ENCODE data around the gene TMC1. TPM values are rescaled to one million over a fixed set of nuclear protein-coding genes. Genes with fewer than 3 reads are reported as not detected.
"Not testable (repeated sequence)": the region's sequence is repeated elsewhere in the genome, so short reads cannot be mapped to it uniquely, and the experiment has no call there.

Gene TMC1
- total RNA-seq, 2 experiments from 2014 or later = not detected

GRCh38 chr9:72489986-72490385 is 31.4 kb upstream of the TMC1 start:
- ChIA-PET CTCF (interaction anchor here (0.7 kb wide), 1 partner anchor 41 kb away, joined by 4 read pairs; no protein-coding TSS in a partner anchor), POLR2A (no interaction called here)
- Mint-ChIP-seq H3K4me3 (no peak overlapping the region), H3K27ac (no peak overlapping the region), H3K9me3 (no peaks in the 10 kb centered on the region), H3K4me1 (peaks cover under 1% of the 10 kb centered on the region), H3K27me3 (peaks cover 3% of the 10 kb centered on the region), H3K36me3 (ENCODE audit: low read depth) (no peaks in the 10 kb centered on the region)
- no peak for DNase-seq

- Mint-ChIP-seq H3K4me1 (peaks cover 1% of the 10 kb centered on the region), H3K9me3 (no peaks in the 10 kb centered on the region), H3K36me3 (ENCODE audit: low read depth) (no peaks in the 10 kb centered on the region), H3K27ac (no peak overlapping the region), H3K4me3 (no peak overlapping the region), H3K27me3 (peaks cover 3% of the 10 kb centered on the region)
- POLR2A ChIA-PET = no interaction called here
- CTCF ChIA-PET = no interaction called here
- DNase-seq = no peak
Measured at GRCh38 chr9:72491242-72491641, 30.2 kb upstream of the TMC1 start.

GRCh38 chr9:72494051-72494450 is 27.4 kb upstream of the TMC1 start:
- no peak overlapping the region for H3K27ac Mint-ChIP-seq
- POLR2A ChIA-PET = no interaction called here
- no peaks in the 10 kb centered on the region for H3K9me3 Mint-ChIP-seq
- no peaks in the 10 kb centered on the region for H3K36me3 Mint-ChIP-seq (ENCODE audit: low read depth)
- H3K4me3 Mint-ChIP-seq = no peak overlapping the region
- CTCF ChIA-PET = no interaction called here
- peaks cover 3% of the 10 kb centered on the region for H3K27me3 Mint-ChIP-seq
- no peak for DNase-seq
- H3K4me1 Mint-ChIP-seq = peaks cover 1% of the 10 kb centered on the region

GRCh38 chr9:72497447-72498046 is 23.9 kb upstream of the TMC1 start:
- CTCF ChIA-PET = interaction anchor here (1.6 kb wide), 1 partner anchor 12 kb away, joined by 4 read pairs; no protein-coding TSS in a partner anchor
- no peaks in the 10 kb centered on the region for H3K36me3 Mint-ChIP-seq (ENCODE audit: low read depth)
- H3K9me3 Mint-ChIP-seq = no peaks in the 10 kb centered on the region
- DNase-seq = no peak
- H3K27me3 Mint-ChIP-seq = no peaks in the 10 kb centered on the region
- H3K4me3 Mint-ChIP-seq = no peak overlapping the region
- POLR2A ChIA-PET = no interaction called here
- H3K4me1 Mint-ChIP-seq = peaks cover 1% of the 10 kb centered on the region
- H3K27ac Mint-ChIP-seq = no peak overlapping the region

- no peak for DNase-seq
- no peaks in the 10 kb centered on the region for H3K9me3 Mint-ChIP-seq
- no peak overlapping the region for H3K4me3 Mint-ChIP-seq
- H3K4me1 Mint-ChIP-seq = peaks cover 9% of the 10 kb centered on the region
- H3K27me3 Mint-ChIP-seq = no peaks in the 10 kb centered on the region
- ChIA-PET CTCF (no interaction called here), POLR2A (no interaction called here)
- no peaks in the 10 kb centered on the region for H3K36me3 Mint-ChIP-seq (ENCODE audit: low read depth)
- H3K27ac Mint-ChIP-seq = no peak overlapping the region
Measured at GRCh38 chr9:72506615-72507014, 14.8 kb upstream of the TMC1 start.

GRCh38 chr9:72509053-72509452 is 12.4 kb upstream of the TMC1 start:
- CTCF ChIA-PET = interaction anchor here (0.6 to 1.4 kb wide), 3 partner anchors 9 to 108 kb away, joined by 3 to 4 read pairs (median 4); no protein-coding TSS in a partner anchor
- H3K27ac Mint-ChIP-seq = no peak overlapping the region

GRCh38 chr9:72509635-72510034 is 11.8 kb upstream of the TMC1 start:
- DNase-seq = no peak
- Mint-ChIP-seq H3K9me3 (no peaks in the 10 kb centered on the region), H3K4me1 (peaks cover 9% of the 10 kb centered on the region), H3K27ac (no peak overlapping the region), H3K4me3 (no peak overlapping the region), H3K27me3 (no peaks in the 10 kb centered on the region), H3K36me3 (ENCODE audit: low read depth) (no peaks in the 10 kb centered on the region)
- ChIA-PET POLR2A (interaction anchor here (0.6 kb wide), 2 partner anchors 123 to 147 kb away, joined by 3 to 7 read pairs; no protein-coding TSS in a partner anchor), CTCF (interaction anchor here (0.6 to 1.4 kb wide), 4 partner anchors 9 to 109 kb away, joined by 3 to 4 read pairs (median 4); no protein-coding TSS in a partner anchor)

More at GRCh38 chr9:72509053-72509452, 12.4 kb upstream of the TMC1 start:
- Mint-ChIP-seq H3K27me3 (no peaks in the 10 kb centered on the region), H3K36me3 (ENCODE audit: low read depth) (no peaks in the 10 kb centered on the region), H3K9me3 (no peaks in the 10 kb centered on the region), H3K4me3 (no peak overlapping the region), H3K4me1 (peaks cover 9% of the 10 kb centered on the region)
- POLR2A ChIA-PET = interaction anchor here (0.6 kb wide), 2 partner anchors 122 to 146 kb away, joined by 3 to 7 read pairs; no protein-coding TSS in a partner anchor
- DNase-seq = no peak

- H3K4me3 Mint-ChIP-seq; CTCF ChIA-PET; H3K36me3 Mint-ChIP-seq (ENCODE audit: low read depth); DNase-seq; H3K9me3 Mint-ChIP-seq; H3K27me3 Mint-ChIP-seq; H3K27ac Mint-ChIP-seq; POLR2A ChIA-PET: not testable (repeated sequence)
- H3K4me1 Mint-ChIP-seq = peaks cover 15% of the 10 kb centered on the region
Measured at GRCh38 chr9:72521011-72521410, 397 bp upstream of the TMC1 start.

GRCh38 chr9:72524820-72525540 is 3.6 kb downstream of the TMC1 start:
- no peaks in the 10 kb centered on the region for H3K9me3 Mint-ChIP-seq
- POLR2A ChIA-PET = no interaction called here
- no peak overlapping the region for H3K4me3 Mint-ChIP-seq
- DNase-seq = no peak
- no peak overlapping the region for H3K27ac Mint-ChIP-seq
- CTCF ChIA-PET = interaction anchor here (0.8 kb wide), 1 partner anchor 453 kb away, joined by 3 read pairs; no protein-coding TSS in a partner anchor
- peaks cover 2% of the 10 kb centered on the region for H3K36me3 Mint-ChIP-seq (ENCODE audit: low read depth)
- H3K27me3 Mint-ChIP-seq = no peaks in the 10 kb centered on the region
- H3K4me1 Mint-ChIP-seq = peaks cover 45% of the 10 kb centered on the region

GRCh38 chr9:72526901-72527800 is 5.7 kb downstream of the TMC1 start:
- H3K36me3 Mint-ChIP-seq (ENCODE audit: low read depth) = peaks cover 2% of the 10 kb centered on the region
- no peaks in the 10 kb centered on the region for H3K27me3 Mint-ChIP-seq
- peaks cover 45% of the 10 kb centered on the region for H3K4me1 Mint-ChIP-seq
- peak overlapping the region; percentile 66 for H3K4me3 Mint-ChIP-seq
- H3K27ac Mint-ChIP-seq = peak overlapping the region; percentile 93
- H3K9me3 Mint-ChIP-seq = peaks cover 2% of the 10 kb centered on the region
- peak; percentile 82 for DNase-seq
- CTCF ChIA-PET = interaction anchor here (0.6 to 1.5 kb wide), 7 partner anchors 9 to 287 kb away, joined by 3 to 5 read pairs (median 3); no protein-coding TSS in a partner anchor
- POLR2A ChIA-PET = interaction anchor here (0.7 kb wide), 1 partner anchor 26 kb away, joined by 3 read pairs; no protein-coding TSS in a partner anchor

- Mint-ChIP-seq H3K36me3 (ENCODE audit: low read depth) (peaks cover 2% of the 10 kb centered on the region), H3K4me1 (peaks cover 43% of the 10 kb centered on the region), H3K27me3 (no peaks in the 10 kb centered on the region), H3K9me3 (peaks cover 2% of the 10 kb centered on the region), H3K27ac (peak overlapping the region; percentile 93), H3K4me3 (peak overlapping the region; percentile 66)
- no peak for DNase-seq
- POLR2A ChIA-PET = interaction anchor here (0.7 kb wide), 1 partner anchor 25 kb away, joined by 3 read pairs; no protein-coding TSS in a partner anchor
- CTCF ChIA-PET = interaction anchor here (0.6 to 1.2 kb wide), 3 partner anchors 15 to 288 kb away, joined by 3 to 5 read pairs (median 3); no protein-coding TSS in a partner anchor
Measured at GRCh38 chr9:72527801-72528195, 6.4 kb downstream of the TMC1 start.

GRCh38 chr9:72529531-72529930 is 8.1 kb downstream of the TMC1 start:
- ChIA-PET POLR2A (interaction anchor here (0.6 kb wide), 1 partner anchor 8 kb away, joined by 3 read pairs; no protein-coding TSS in a partner anchor), CTCF (interaction anchor here (0.9 to 1.6 kb wide), 2 partner anchors 13 to 64 kb away, joined by 3 to 4 read pairs; no protein-coding TSS in a partner anchor)
- Mint-ChIP-seq H3K4me1 (peaks cover 42% of the 10 kb centered on the region), H3K4me3 (no peak overlapping the region), H3K27me3 (peaks cover 2% of the 10 kb centered on the region), H3K27ac (no peak overlapping the region), H3K9me3 (peaks cover 2% of the 10 kb centered on the region), H3K36me3 (ENCODE audit: low read depth) (peaks cover 2% of the 10 kb centered on the region)
- no peak for DNase-seq

All from activated CD4-positive, alpha-beta T cell treated with anti-CD3 and anti-CD28 coated beads, Interleukin-2, amount 10 ng/mL, durations not matched to agents 7 days and 5 days (primary cell).